ENCODE measurements around the gene ZNF281. TPM values are rescaled to one million over a fixed set of nuclear protein-coding genes. Genes with fewer than 3 reads are reported as not detected.

Gene ZNF281
- polyA plus RNA-seq, 1 donor (not counting 4 experiments of a cell fraction or from before 2014, with no cell fraction given) = 14.7 TPM

DNA sequence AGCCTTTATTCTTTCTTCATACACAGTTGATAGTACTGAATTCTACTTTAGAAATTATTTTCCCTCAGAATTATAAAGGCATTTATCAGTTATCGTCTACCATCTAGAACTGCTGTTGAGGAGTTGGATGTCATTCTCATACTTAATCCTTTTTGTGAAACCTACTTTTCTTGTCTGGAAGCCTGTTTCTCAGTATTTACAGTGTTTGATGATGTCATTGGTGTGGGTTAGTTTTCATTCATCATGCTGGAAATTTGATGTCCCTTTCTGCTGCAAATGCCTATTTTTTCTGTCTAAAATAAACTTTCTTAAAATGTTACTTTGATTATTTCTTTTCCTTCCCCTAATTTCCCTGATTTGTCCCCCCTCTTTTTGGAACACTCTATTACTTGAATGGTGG, 22.8 kb upstream of the ZNF281 start:
- Histone ChIP-seq H3K4me1 (ENCODE audit: control insufficient read depth, extremely low read depth, insufficient read depth, low read length) (peaks cover 8% of the 10 kb centered on the region), H4K20me1 (ENCODE audit: control insufficient read depth, extremely low read depth, insufficient read depth, low read length) (no peaks in the 10 kb centered on the region), H2AFZ (ENCODE audit: control insufficient read depth, low read length) (no peak overlapping the region), H3K4me3 (ENCODE audit: control insufficient read depth in 2 of 3, extremely low read depth in 1 of 3, insufficient read depth in 2 of 3, low read depth in 1 of 3, low read length in 3 of 3) (no peak overlapping the region), H3K4me2 (ENCODE audit: control insufficient read depth, extremely low read depth, insufficient read depth, low read depth, low read length) (no peak overlapping the region), H3K79me2 (ENCODE audit: control insufficient read depth, insufficient read depth, low read length) (no peaks in the 10 kb centered on the region), H3K27ac (ENCODE audit: control insufficient read depth, insufficient read depth, low read length) (no peak overlapping the region), H3K9me3 (ENCODE audit: control insufficient read depth, low read depth, low read length) (no peaks in the 10 kb centered on the region), H3K36me3 (ENCODE audit: control insufficient read depth in 2 of 2, extremely low read depth in 1 of 2, insufficient read depth in 2 of 2, low read length in 2 of 2) (no peaks in the 10 kb centered on the region), H3K9me1 (ENCODE audit: control insufficient read depth, extremely low read depth, insufficient read depth, low read length) (no peaks in the 10 kb centered on the region), H3K9ac (ENCODE audit: control insufficient read depth, extremely low read depth, insufficient read depth, low read length) (no peak overlapping the region), H3K27me3 (ENCODE audit: control insufficient read depth, extremely low read depth, insufficient read depth, low read length) (no peaks in the 10 kb centered on the region)
- no peak for DNase-seq (ENCODE audit: low read depth, low spot score)
- no peak for TF ChIP-seq CTCF (optimal IDR thresholded peaks at IDR 0.05 in 1 of 3, IDR thresholded peaks at IDR 0.05 in 1 of 3, conservative IDR thresholded peaks at IDR 0.05 in 1 of 3; ENCODE audit: extremely low read depth in 1 of 3, insufficient read depth in 2 of 3, low read length in 3 of 3)
- TF ChIP-seq EZH2 (IDR thresholded peaks at IDR 0.05; ENCODE audit: low read length) = no peak
- no peak for FAIRE-seq
- dilution Hi-C loops (cut with MboI; ENCODE audit: extremely low pct_ligation_motif_present, low sequenced_read_pairs) = no loop called here

GRCh38 chr1:200429221-200429751, 19.4 kb upstream of the ZNF281 start:
- TF ChIP-seq EZH2 (IDR thresholded peaks at IDR 0.05; ENCODE audit: low read length) = no peak
- no peak for TF ChIP-seq CTCF (optimal IDR thresholded peaks at IDR 0.05 in 1 of 3, IDR thresholded peaks at IDR 0.05 in 1 of 3, conservative IDR thresholded peaks at IDR 0.05 in 1 of 3; ENCODE audit: extremely low read depth in 1 of 3, insufficient read depth in 2 of 3, low read length in 3 of 3)
- FAIRE-seq (no peak), DNase-seq (ENCODE audit: low read depth, low spot score) (no peak)
- H3K36me3 ChIP-seq (ENCODE audit: control insufficient read depth in 2 of 2, extremely low read depth in 1 of 2, insufficient read depth in 2 of 2, low read length in 2 of 2) = no peaks in the 10 kb centered on the region
- no peak overlapping the region for H3K4me3 ChIP-seq (ENCODE audit: control insufficient read depth in 2 of 3, extremely low read depth in 1 of 3, insufficient read depth in 2 of 3, low read depth in 1 of 3, low read length in 3 of 3)
- no peaks in the 10 kb centered on the region for H3K9me1 ChIP-seq (ENCODE audit: control insufficient read depth, extremely low read depth, insufficient read depth, low read length)
- no peak overlapping the region for H3K27ac ChIP-seq (ENCODE audit: control insufficient read depth, insufficient read depth, low read length)
- no peak overlapping the region for H3K9ac ChIP-seq (ENCODE audit: control insufficient read depth, extremely low read depth, insufficient read depth, low read length)
- no peaks in the 10 kb centered on the region for H3K9me3 ChIP-seq (ENCODE audit: control insufficient read depth, low read depth, low read length)
- no peaks in the 10 kb centered on the region for H3K79me2 ChIP-seq (ENCODE audit: control insufficient read depth, insufficient read depth, low read length)
- no peaks in the 10 kb centered on the region for H4K20me1 ChIP-seq (ENCODE audit: control insufficient read depth, extremely low read depth, insufficient read depth, low read length)
- dilution Hi-C loops (cut with MboI; ENCODE audit: extremely low pct_ligation_motif_present, low sequenced_read_pairs) = no loop called here
- no peaks in the 10 kb centered on the region for H3K27me3 ChIP-seq (ENCODE audit: control insufficient read depth, extremely low read depth, insufficient read depth, low read length)
- no peak overlapping the region for H2AFZ ChIP-seq (ENCODE audit: control insufficient read depth, low read length)
- H3K4me2 ChIP-seq (ENCODE audit: control insufficient read depth, extremely low read depth, insufficient read depth, low read depth, low read length) = no peak overlapping the region
- peaks cover 7% of the 10 kb centered on the region for H3K4me1 ChIP-seq (ENCODE audit: control insufficient read depth, extremely low read depth, insufficient read depth, low read length)
